NCI-H345 (cell line): ENCODE results near the gene FANCE.

Experiments
- DNase-seq: peaks from one replicate; lab custom pipeline; 2025; lab: John Stamatoyannopoulos, UW

Gene FANCE

DNA sequence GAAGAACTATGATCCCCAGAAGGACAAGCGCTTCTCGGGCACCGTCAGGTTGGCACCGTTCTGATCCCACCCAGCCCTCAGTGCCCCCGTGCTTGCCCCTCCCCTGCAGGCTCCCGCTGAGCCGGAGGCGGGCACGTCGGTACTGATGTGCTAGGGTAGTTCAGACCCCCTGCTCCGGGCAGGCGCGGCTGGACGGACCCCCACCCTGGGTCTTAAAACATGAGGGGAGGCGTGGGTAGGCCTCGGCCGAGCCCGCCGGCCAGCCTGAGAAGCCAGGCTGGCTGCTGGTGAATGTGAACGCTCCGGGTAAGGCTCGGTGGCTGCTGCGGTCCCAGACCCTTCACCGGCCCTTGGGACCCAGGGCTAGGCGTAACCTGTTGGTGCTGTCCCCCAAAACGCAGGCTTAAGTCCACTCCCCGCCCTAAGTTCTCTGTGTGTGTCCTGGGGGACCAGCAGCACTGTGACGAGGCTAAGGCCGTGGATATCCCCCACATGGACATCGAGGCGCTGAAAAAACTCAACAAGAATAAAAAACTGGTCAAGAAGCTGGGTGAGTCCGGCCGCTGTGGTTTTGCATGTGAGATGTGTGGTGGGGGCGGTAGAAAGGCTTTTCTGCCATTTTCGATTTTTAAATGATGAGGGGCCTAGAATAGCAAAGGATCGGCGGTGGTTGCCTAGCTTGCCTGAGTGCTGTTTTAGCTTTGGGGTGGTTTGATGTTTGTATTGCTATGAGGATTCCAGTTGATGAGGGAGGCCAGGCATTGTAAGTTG lies 17.0 kb downstream of the FANCE start:
- DNase-seq, result no peak

DNA sequence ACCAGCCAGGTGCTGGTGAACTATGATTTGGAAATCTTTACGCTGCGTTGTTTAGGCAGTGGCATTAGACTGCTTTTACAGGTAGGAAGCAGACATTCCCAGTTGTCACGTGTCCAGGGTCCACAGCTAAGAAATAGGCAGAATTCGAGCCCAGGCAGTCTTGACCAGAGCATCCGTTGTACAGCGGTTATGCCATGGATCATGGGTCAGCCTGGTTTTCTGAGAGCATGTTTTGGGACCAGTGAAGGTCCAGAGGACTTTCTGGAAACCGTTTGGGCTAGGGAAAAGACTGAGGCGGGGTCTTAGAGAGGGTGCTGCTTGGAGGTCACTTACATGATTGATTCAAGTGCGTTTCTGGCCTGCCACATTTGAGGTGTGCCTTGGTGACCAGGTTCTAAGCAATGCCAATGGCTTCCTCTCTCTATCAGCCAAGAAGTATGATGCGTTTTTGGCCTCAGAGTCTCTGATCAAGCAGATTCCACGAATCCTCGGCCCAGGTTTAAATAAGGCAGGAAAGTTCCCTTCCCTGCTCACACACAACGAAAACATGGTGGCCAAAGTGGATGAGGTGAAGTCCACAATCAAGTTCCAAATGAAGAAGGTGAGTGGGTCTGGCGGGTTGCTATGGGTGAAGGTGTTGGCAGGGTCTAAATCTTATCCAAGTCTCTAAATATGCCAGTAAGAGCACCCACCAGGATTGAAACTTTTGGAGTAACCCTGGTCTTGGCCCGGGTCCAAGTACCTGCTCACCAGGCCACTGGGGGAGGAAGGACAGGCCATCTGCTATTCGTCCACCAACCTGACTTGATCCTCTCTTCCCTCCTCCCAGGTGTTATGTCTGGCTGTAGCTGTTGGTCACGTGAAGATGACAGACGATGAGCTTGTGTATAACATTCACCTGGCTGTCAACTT lies 17.9 kb downstream of the FANCE start:
- no peak for DNase-seq

DNA sequence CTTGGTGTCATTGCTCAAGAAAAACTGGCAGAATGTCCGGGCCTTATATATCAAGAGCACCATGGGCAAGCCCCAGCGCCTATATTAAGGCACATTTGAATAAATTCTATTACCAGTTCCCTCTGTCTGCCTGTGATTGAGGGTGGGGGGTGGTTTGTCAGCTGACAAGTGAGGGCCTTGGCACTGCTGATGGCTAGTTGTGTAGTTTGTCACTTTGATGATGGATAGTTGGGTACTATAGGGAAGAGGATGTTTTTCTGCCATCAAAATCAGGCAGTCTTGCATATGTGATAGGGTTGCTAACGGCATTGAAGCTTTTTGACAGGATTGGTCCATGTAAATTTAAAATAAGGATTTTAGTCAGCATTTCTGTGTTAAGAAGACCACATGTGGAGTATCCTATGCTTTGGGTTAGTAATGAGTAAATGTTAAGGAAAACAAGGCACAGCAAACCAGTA lies 18.6 kb downstream of the FANCE start:
- no peak for DNase-seq

DNA sequence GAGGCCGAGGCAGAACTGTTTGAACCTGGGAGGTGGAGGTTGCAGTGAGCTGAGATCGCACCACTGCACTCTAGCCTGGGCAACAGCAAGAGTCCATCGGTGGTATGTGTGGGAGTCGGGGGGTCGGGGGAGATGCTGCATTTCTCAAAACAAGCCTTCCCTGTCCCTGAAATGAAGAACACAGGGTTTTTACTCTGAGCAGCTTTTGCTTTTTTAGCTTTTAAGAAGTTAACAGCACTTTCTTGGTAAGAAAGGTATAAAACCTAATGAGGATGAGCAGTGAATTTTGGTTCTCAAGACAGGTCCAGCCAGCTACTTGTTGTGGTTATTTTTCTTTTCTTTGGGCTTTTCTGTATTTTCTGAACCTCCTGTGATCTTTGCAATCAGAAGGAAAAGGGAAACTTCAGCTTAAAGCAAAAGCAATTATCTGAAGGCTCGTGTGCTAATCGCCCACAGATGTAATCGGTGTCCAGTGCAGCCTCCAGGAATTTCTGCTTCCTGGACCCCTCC lies 19.8 kb downstream of the FANCE start:
- no peak for DNase-seq

DNA sequence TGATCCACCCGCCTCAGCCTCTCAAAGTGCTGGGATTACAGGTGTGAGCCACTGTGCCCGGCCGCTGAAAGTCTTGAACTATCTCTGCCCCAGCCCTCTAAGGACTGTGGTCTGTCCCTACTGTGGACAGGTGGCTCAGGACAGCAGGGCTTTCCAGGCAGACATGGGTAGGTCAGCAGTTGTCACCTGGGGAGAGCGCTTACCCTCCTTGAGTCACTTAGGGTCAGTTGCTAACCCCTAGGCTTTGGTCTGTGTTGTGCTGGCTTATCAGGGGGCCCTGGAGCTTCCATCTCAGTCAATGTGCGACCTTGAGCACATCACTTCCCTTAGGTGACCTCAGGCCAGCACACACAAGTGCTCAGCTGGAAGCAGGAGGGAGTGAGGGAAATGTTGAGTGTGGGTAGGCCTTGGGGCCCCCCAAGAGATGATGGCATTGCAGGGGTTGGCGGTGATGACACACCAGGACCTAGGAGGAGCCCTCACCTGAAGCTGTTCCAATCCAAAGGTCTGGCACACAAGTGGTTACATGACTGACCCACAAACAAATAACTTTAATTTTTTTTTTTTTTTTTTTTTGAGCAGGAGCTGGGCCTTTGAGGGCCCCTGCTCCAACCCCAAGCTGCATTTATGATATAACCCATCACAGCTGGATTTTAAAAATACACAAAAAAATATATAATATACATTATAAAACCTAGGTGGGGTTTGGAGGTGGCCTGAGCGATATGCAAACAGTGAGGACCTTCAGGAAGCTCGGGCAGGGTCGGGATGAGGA lies 21.1 kb downstream of the FANCE start:
- DNase-seq, result no peak

DNA sequence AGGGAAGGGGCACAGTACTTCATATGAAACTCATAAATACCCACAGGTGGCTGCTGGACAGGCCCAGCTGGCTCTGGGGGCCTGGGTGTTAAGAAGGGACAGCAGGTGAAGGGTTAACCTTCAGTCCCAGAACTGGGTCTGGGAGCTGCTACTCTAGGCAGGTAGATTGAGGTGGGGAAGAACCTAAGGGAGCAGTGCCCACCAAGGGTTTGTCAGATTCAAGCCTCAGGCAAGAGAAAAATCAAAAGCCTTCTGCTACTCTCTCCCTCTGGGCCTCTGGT lies 21.7 kb downstream of the FANCE start:
- DNase-seq, result no peak

DNA sequence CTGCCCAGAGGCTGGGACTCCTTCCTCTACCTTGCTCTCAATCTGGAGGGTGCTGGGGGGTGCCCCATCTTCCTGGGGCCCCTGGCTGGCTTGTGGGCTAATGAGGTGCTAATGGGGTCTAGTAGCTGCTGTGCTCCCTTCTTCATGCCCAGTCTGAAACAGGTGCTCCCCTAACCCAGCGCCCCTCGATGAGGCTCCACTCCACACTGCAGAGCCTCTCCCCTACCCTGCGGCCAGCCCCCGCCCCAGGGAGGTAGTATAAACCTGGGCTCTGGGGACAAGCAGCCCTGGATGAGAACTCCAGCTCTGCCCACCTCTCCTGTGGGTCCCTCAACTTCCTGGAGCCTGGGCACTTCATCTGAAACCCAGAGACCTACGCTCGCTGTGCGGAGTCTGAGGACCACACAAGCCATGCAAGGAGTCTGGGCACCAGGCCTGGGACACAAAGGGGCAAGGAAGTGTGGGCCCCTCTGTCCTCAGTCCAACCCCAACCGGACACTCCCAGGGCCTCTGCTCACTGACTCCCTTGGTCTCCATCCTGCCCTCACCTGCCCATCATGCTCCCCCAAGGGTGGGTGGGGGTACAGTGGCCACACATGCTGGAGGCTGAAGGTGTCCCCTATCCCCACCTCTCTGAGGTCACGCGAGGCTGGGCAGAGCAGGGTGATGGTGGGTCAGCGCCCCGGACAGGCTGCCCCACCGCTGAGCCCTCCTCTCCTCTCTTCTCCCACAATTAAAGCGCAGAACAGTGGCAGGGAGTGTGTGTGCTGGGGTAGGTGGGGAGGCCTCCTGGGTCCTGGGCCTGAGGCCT lies 22.2 kb downstream of the FANCE start:
- DNase-seq, result no peak

DNA sequence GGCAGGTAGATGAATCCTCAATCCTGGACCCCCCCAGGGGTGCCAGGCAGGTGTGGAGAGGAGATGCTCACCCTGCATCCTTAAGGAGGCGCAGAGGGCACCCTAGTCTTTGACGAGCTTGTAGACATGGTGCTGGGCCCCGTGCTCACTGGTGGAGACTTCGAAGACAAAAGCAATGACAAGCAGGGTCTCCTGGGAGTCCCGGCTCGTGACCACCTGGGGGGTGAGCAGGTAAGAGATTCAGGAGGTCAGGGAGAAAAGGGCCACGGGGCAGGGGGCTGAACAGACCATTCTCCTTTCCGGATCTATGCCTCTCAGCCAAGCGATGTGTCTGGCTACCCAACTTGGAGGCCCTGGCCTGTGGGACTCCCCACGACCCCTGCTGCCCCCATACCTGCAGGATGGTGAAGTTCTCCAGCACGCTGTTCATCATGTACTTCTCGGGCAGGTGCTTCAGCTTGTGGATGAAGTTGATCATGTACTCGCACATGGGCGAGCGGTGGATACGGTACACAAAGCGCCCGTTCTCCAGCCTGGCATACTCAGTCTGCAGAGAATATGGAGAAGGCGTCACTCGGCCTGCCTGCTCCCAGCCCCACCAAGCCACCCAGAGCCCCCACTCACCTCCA lies 22.9 kb downstream of the FANCE start:
- DNase-seq, result no peak

DNA sequence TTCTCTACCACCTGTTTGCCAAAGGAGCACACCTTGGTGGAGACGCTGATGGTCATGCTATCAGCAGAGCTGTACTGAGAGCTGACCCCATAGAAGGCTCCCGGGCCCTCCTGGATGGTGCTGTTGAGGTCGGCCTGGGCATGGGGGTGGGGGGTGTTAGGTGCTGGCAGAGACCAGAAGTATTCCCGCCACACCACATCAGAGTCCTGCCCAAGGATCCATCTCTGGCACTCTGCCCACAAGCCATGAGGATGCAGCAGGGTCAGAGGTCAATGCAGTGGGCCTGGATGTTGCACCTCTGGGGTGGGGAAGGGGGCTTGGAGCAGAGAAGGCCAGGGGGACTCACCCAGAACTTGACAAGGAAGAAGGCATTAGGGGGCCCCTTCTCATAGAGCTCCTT lies 23.4 kb downstream of the FANCE start:
- DNase-seq, result no peak

DNA sequence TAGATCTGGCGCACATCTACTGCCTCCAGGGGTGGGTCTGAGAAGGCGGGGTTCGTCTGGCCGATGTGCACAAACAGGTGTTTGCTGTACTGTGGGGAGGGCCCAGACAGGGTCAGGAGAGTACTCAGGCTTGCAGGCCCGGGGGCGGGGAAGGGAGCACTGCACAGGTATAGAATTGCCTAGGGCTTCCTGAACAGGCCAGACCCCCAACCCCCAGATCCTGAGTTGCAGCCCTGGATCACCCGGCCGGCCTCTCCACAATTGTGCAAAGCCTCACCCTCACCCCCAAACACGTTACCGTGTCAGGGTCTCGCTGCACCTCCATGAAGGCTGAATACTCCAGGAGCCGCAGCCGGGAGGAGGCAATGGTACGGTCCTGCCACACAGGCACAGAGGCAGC lies 23.9 kb downstream of the FANCE start:
- no peak for DNase-seq

DNA sequence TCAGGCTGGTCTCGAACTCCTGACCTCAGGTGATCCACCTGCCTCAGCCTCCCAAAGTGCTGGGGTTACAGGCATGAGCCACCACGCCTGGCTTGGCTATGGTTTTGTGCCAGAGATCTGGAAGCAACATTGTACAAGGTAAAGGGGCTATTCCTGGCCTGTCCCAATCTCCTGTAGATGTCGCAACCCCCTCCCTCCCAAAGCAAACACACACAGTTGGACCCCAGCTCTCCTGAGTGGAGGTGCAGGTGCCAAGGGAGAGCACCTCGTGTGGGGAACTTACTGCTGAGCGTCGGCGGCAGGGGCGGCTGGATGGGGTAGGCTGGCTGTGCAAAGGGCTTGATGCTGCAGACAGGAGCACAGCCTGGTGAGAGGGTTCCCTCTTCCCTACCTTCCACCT lies 24.9 kb downstream of the FANCE start:
- DNase-seq, result peak; percentile 77

DNA sequence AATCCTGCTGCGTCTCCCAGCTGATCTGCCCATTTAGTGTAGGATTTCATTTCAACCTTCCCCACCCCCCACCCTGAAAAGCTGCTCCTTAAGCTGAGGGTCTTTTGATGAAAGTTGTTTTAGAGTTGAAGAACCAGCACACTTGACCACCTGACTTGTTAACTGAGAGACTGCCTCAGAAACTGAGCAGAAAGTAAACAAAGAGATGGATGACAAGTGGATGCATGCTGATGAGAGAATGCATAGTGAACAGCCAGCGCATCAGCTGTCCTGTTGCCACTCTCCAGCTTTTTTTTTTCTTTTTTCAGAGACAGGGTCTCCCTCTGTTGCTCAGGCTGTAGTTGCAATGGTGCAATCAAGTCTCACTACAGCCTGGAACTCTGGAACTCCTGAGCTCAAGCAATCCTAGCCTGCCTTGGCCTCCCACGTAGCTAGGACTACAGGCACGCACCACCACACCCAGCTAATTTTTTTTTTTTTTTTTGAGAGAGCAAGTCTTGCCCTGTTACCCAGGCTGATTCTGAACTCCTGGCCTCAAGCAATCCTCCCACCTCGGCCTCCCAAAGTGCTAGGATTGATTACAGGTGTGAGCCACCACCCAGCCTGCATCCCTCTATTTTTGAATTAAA lies 25.5 kb downstream of the FANCE start:
- DNase-seq, result peak; percentile 87

DNA sequence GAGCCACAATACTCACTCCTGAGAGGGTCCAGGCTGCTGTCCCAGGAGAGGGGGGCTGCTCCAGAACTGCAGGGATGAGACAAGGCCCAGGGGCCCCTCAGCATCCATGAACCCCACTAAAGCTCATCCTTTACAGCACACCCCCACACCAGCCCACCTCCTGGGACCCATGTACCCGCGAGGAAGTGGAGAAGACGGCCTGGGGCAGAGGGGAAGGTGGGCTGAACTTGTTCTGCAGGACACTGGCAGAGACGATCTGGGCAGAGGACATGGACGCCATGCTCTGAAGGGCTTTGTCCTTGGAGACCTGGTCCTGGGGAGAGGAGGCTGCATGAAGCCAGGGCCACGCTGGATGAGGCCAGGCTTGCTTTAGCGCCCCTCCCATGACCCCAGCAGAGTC lies 26.1 kb downstream of the FANCE start:
- no peak for DNase-seq

DNA sequence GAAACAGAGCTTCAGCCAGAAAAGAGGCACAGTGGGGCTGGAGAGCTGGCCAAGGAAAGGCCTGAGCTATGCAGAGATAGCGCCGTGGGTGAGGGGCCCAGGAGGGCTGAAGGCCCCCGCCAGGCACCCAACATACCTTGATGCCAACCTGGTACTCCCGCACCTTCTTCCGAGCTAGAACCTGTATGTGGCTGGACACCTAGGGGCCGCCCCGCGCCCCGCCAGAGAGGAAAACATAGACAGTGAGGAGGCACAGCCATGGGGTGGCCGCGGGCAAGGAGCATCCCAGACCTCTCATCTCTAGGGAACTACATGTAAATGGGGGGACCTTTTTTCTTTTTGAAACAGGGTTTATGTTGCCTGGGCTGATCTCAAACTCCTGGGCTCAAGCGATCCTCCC lies 28.0 kb downstream of the FANCE start:
- no peak for DNase-seq

DNA sequence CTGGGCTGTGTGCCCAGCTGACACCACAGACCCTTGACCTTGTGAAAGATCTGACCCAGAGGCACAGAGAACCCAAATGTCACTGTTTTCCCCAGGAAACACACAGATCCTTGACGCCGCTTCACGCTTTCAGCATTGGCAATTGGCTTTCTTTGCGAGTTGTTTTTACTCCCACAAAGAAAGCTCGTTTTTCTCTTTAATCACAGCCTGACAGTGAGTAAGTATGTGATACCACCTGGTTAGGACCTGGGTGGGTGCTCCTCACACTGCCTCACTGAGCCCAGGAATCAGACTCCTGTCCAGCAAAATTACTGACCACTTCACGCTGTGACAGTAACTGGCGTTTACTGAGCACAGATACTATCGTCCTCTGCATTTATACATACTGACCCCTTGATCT lies 29.1 kb downstream of the FANCE start:
- no peak for DNase-seq

DNA sequence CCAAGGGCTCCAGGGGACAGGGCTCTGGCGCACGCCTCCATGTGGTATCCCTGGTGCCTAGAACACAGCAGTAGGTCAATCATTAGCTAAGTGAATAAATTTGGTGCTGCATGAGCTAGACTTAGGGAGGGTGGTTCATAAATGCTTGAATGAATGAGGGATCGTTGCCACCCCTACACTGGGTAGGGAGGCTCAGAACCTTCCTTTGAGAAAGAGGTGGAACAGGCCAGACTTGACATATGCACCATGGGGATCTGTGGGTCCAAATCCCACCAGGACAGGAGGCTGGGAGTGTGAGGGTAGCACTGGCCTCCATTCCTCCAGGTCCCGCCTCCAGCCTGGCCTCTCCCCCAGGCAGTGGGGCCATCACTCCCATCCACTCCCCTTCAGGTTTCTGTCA lies 30.9 kb downstream of the FANCE start:
- no peak for DNase-seq

DNA sequence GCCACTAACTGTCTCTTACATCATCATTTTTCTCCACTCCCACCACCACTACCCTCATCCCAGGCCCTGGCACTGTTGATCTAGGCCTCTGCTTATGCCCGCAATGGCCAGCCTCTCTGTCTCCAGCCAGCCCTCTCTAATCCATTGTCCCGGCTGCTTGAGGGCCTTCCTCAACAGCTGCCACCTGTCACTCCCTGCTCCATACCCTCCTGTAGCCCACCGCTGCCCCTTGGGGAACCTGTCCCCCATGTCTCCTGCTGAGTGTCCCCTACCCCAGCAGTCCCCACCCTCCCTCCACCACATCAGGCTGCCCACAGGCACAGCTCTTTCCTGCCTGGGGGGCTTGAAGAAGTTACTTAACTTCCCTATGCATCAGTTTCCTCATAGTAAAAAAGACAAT lies 31.4 kb downstream of the FANCE start:
- DNase-seq, result no peak

DNA sequence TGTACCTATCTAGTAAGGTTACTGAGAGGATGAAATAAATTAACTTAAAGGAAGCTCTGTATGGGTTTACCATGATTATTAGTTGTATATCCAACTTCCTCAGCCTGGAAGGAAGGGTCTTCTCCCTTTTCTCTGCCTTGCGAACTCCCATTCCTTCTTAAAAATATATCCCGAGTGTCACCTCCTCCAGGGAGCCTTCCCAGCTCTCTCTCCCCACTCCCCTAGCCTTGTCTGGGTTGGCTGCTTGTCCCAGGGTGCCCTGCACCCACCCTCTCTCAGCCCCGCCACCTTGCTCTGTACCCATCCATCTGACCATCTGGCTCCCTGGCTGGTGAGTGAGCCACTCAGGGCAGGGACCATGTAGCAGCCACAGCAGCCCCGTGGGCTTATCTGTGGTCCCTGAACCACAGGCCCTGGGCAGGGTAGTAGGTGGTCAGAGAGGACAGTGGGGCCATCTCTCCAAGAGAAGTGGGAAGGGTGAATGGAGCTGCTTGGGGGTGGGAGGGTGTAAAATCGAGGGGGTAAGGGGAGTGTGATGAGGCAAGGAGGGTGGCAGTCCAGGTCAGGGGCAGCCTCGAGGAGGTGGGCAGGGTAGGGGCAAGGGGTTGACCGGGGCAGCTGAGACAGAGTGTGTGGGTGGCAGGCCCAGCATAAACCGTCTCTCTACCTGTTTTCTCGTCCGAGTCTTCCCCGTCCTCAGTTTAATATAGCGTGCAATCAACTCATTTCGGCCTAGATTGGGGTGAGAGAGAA lies 31.9 kb downstream of the FANCE start:
- no peak for DNase-seq

DNA sequence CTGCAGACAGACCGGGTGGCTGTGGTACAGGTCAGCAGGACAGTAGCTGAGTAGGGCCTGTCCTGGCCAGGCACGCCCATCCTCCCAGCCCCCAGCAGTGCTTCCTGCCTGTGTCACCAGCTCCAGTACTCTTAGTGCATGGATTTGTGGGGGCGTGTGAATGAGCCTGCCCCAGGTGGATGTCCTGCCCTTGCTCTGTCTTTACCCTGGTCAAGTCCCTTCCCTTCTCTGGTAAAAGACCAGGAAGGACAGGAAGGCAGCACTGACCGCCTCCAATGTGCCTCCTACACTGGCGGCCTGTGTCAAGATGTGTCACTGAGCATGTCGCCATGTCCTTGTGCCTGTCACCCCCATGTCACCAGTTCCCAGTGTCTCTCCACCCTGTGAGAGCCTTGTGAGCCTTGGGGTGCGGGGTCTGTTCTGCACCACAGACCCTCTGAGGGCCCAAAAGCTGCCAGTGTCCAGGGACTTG lies 32.8 kb downstream of the FANCE start:
- DNase-seq, result no peak

DNA sequence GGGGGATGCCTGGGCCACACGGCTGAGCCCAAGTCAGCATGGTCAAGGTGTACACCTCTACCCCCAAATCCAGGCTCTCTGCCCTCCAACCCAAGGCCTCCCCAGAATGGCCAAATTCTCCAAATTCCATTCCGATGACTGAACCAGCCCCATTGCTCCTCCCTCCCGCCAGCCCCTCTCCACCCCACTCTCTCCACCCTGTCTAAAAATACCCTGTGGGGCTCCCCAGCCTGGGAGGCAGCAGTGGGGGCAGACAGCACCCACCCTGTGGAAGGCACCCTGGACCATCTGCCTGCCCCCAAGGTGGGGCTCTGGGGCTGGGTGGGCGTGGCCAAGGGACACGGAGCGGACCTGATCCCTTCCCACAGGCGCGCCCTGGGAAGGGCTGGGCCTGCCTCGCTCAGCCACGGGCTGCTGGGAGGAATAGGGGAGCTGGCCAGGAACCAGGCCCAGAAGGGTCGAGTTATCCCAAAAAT lies 33.3 kb downstream of the FANCE start:
- no peak for DNase-seq
